A673 (cell line): ENCODE data around the gene PIGC. TPM values are rescaled to one million over a fixed set of nuclear protein-coding genes. Genes with fewer than 3 reads are reported as not detected.

Experiments
- BruUV-seq: library from RNA; stranded (reverse); fragments of 400-500 nt; replicated peaks from 2 replicates; lab custom pipeline; 2021; lab: Mats Ljungman, UMichigan
- CTCF ChIA-PET: fragments of 300-600 bp; sonication (Branson Sonifier 250); formaldehyde crosslinking; loops from one replicate; lab custom pipeline; 2022; ENCODE audit warnings: antibody characterized with exemption; lab: Charles Lee
- POLR2A ChIA-PET: fragments of 300-600 bp; sonication (Branson Sonifier 250); formaldehyde crosslinking; loops from one replicate; lab custom pipeline; 2022; ENCODE audit warnings: antibody characterized with exemption; ENCODE audit not compliant: low non-redundant PET; lab: Charles Lee
- DNase-seq: peaks from one replicate; pipeline ENCODE4 v3.0.0-alpha.2; 2015; ENCODE audit warnings: low spot score
- H3K27ac ChIP-seq: fragments of 200-600 bp; sonication (generic); 2 replicates; pipeline ENCODE4 v1.5.1; 2016; ENCODE audit warnings: mixed run types, low read depth, mild to moderate bottlenecking, mixed read lengths, antibody characterized with exemption, low read length; ENCODE audit not compliant: poor library complexity, severe bottlenecking
- H3K27me3 ChIP-seq: fragments of 200-600 bp; sonication (generic); replicated peaks from 2 replicates; pipeline ENCODE4 v1.6.1; 2017; ENCODE audit warnings: mixed run types, low read depth, mild to moderate bottlenecking, mixed read lengths, antibody characterized with exemption, low read length; ENCODE audit not compliant: insufficient read depth, poor library complexity
- H3K36me3 ChIP-seq: fragments of 200-600 bp; sonication (generic); 2 replicates; pipeline ENCODE4 v1.6.1; 2016; ENCODE audit warnings: mixed run types, mild to moderate bottlenecking, mixed read lengths, antibody characterized with exemption, low read length; ENCODE audit not compliant: insufficient read depth, poor library complexity, severe bottlenecking
- H3K4me1 ChIP-seq: fragments of 200-600 bp; sonication (generic); 2 replicates; pipeline ENCODE4 v1.6.1; 2017; ENCODE audit warnings: mixed run types, mild to moderate bottlenecking, mixed read lengths, antibody characterized with exemption, low read length; ENCODE audit not compliant: insufficient read depth, poor library complexity, severe bottlenecking
- H3K4me3 ChIP-seq: fragments of 200-600 bp; sonication (generic); 2 replicates; pipeline ENCODE4 v1.5.1; 2016; ENCODE audit warnings: low read depth, mixed run types, mild to moderate bottlenecking, mixed read lengths, low read length; ENCODE audit not compliant: poor library complexity, severe bottlenecking
- H3K9me3 ChIP-seq: fragments of 200-600 bp; sonication (generic); 2 replicates; pipeline ENCODE4 v1.6.1; 2016; ENCODE audit warnings: mixed run types, low read depth, mild to moderate bottlenecking, mixed read lengths, antibody characterized with exemption, low read length; ENCODE audit not compliant: poor library complexity, severe bottlenecking
- CTCF ChIP-seq: fragments of 300-800, 200-600 bp; sonication (generic); conservative IDR thresholded peaks from 2 replicates; pipeline ENCODE4 v1.5.1; 2017; ENCODE audit warnings: low read depth, mild to moderate bottlenecking, antibody characterized with exemption, low read length, moderate library complexity, mixed read lengths
- EZH2 ChIP-seq: fragments of 200-600 bp; sonication (generic); IDR thresholded peaks from 2 replicates; pipeline ENCODE4 v1.6.1; 2017; ENCODE audit warnings: borderline replicate concordance, low read depth, mild to moderate bottlenecking, mixed read lengths, antibody characterized with exemption, low read length; ENCODE audit not compliant: poor library complexity, severe bottlenecking
- intact Hi-C: fragments of 100-400 bp; cut with micrococcal nuclease; formaldehyde crosslinking; loops from one replicate; pipeline ENCODE4 v1.10.0; 2022; ENCODE audit not compliant: unreplicated experiment
- total RNA-seq: library from RNA; stranded (reverse); gene quantifications from 2 replicates; pipeline ENCODE4 v1.2.3, GENCODE V29; 2021

PIGC gene
- total RNA-seq, 1 experiment from 2014 or later = 21.0 TPM

- Histone ChIP-seq H3K27ac (no peak overlapping the region), H3K36me3 (no peaks in the 10 kb centered on the region), H3K9me3 (no peaks in the 10 kb centered on the region), H3K4me1 (no peaks in the 10 kb centered on the region), H3K27me3 (no peaks in the 10 kb centered on the region), H3K4me3 (no peak overlapping the region)
- intact Hi-C loops = loop anchor here (10.0 kb wide), 1 partner anchor 602 kb away; no protein-coding TSS in a partner anchor
- POLR2A ChIA-PET = no interaction called here
- CTCF ChIA-PET = no interaction called here
- no TSS peak for BruUV-seq
- TF ChIP-seq CTCF = no peak
- no peak for TF ChIP-seq EZH2
- no peak for DNase-seq
Measured at GRCh38 chr1:172406968-172407367, 36.9 kb downstream of the PIGC start.

DNA sequence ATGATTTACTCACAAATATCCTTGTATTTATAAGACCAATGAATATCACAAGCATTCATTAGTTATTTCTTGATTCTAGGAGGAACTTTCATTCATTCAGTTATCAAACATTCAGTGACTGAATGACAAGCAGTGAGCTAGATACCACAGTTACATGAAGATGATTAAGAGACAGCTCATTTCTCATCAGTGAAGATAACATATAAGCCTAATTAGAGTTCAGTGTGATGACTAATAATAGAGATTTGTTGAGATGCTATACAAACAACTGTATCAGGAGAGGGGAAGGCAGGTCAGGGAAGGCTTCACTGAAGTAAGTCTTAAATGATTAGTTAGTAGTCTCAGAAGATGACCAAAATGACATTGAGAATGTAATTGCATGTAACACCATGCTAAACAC lies 38.0 kb downstream of the PIGC start:
- no TSS peak for BruUV-seq
- H3K9me3 ChIP-seq = no peaks in the 10 kb centered on the region
- intact Hi-C loops = loop anchor here (10.0 kb wide), 1 partner anchor 601 kb away; no protein-coding TSS in a partner anchor
- TF ChIP-seq EZH2 (no peak), CTCF (no peak)
- CTCF ChIA-PET = no interaction called here
- H3K27ac ChIP-seq = no peak overlapping the region
- no peak overlapping the region for H3K4me3 ChIP-seq
- H3K4me1 ChIP-seq = no peaks in the 10 kb centered on the region
- no peaks in the 10 kb centered on the region for H3K36me3 ChIP-seq
- no peak for DNase-seq
- no peaks in the 10 kb centered on the region for H3K27me3 ChIP-seq
- POLR2A ChIA-PET = no interaction called here

- intact Hi-C loops = loop anchor here (10.0 kb wide), 1 partner anchor 599 kb away; no protein-coding TSS in a partner anchor
- H3K27ac ChIP-seq = no peak overlapping the region
- CTCF ChIA-PET = no interaction called here
Measured at GRCh38 chr1:172404121-172404520, 39.7 kb downstream of the PIGC start.

More at GRCh38 chr1:172404121-172404520, 39.7 kb downstream of the PIGC start:
- POLR2A ChIA-PET = interaction anchor here (0.5 kb wide), 1 partner anchor 26 kb away, joined by 3 read pairs; no protein-coding TSS in a partner anchor
- Histone ChIP-seq H3K4me1 (peaks cover 3% of the 10 kb centered on the region), H3K36me3 (no peaks in the 10 kb centered on the region), H3K27me3 (no peaks in the 10 kb centered on the region), H3K4me3 (no peak overlapping the region), H3K9me3 (no peaks in the 10 kb centered on the region)
- TF ChIP-seq EZH2 (no peak), CTCF (no peak)
- no peak for DNase-seq
- no TSS peak for BruUV-seq
